Endothelial cell of umbilical vein (primary cell): ENCODE measurements around the gene DDX23.

Experiments used
- CTCF ChIP-seq, 2 donors: IDR thresholded peaks; 1 replicate in 1 of 2; 2 replicates in 1 of 2; pipeline ENCODE4 v1.5.1; 2011; ENCODE audit warnings: low read length in 2 of 2, mild to moderate bottlenecking in 2 of 2, moderate library complexity in 2 of 2, control low read depth in 1 of 2, inconsistent platforms in 1 of 2, low read depth in 1 of 2; ENCODE audit not compliant: insufficient read depth in 1 of 2; ENCODE audit errors: extremely low read depth in 1 of 2
- EZH2 ChIP-seq: IDR thresholded peaks from 2 replicates; pipeline ENCODE4 v1.6.1; 2012; ENCODE audit warnings: borderline replicate concordance, low read depth, mild to moderate bottlenecking, moderate library complexity, low read length, inconsistent platforms; ENCODE audit not compliant: severe bottlenecking
- MAX ChIP-seq: IDR thresholded peaks from 2 replicates; pipeline ENCODE4 v1.6.1; 2011; ENCODE audit not compliant: insufficient read depth, insufficient read length
- MYC ChIP-seq: IDR thresholded peaks from one replicate; pipeline ENCODE4 v1.6.1; 2011; ENCODE audit warnings: mild to moderate bottlenecking, low read depth, low read length
- POLR2A ChIP-seq: IDR thresholded peaks from 2 replicates; pipeline ENCODE4 v1.6.1; 2012; ENCODE audit warnings: low read depth, mild to moderate bottlenecking, control low read depth, low read length

- no peak for TF ChIP-seq CTCF (IDR thresholded peaks at IDR 0.05; ENCODE audit: extremely low read depth in 1 of 2, insufficient read depth in 1 of 2, low read depth in 1 of 2, low read length in 2 of 2)
- TF ChIP-seq MYC = no peak
- no peak for TF ChIP-seq EZH2
- TF ChIP-seq MAX = no peak
- TF ChIP-seq POLR2A = no peak
Observed at GRCh38 chr12:48827026-48827425, 24.9 kb downstream of the DDX23 start.
